NCI-H146 treated with DMSO at 0.1 percent for 48 hours (cell line): ENCODE measurements around the gene VDAC1.

Experiments
- DNase-seq: peaks from one replicate; lab custom pipeline; 2025; ENCODE audit not compliant: unreplicated experiment; lab: John Stamatoyannopoulos, UW

VDAC1 gene

GRCh38 chr5:134025786-134026185 lies 21.0 kb upstream of the VDAC1 start:
- no peak for DNase-seq

GRCh38 chr5:134024811-134025210 lies 20.0 kb upstream of the VDAC1 start:
- DNase-seq: no peak

GRCh38 chr5:134022333-134022732 lies 17.6 kb upstream of the VDAC1 start:
- DNase-seq: no peak

GRCh38 chr5:134020188-134020587 lies 15.4 kb upstream of the VDAC1 start:
- no peak for DNase-seq

- DNase-seq: no peak
Measured at GRCh38 chr5:134019636-134020035, 14.9 kb upstream of the VDAC1 start.

GRCh38 chr5:134018986-134019316 lies 14.2 kb upstream of the VDAC1 start:
- no peak for DNase-seq

GRCh38 chr5:134018154-134018985 lies 13.6 kb upstream of the VDAC1 start:
- DNase-seq: no peak

GRCh38 chr5:134008266-134008749 lies 3.5 kb upstream of the VDAC1 start:
- DNase-seq: no peak

- peak; percentile 2 for DNase-seq
Measured at GRCh38 chr5:134007581-134008265, 2.9 kb upstream of the VDAC1 start.

GRCh38 chr5:134006115-134006514 lies 1.3 kb upstream of the VDAC1 start:
- DNase-seq: no peak

GRCh38 chr5:134005417-134006061 lies 764 bp upstream of the VDAC1 start:
- no peak for DNase-seq

- no peak for DNase-seq
Measured at GRCh38 chr5:134003817-134004625, 754 bp downstream of the VDAC1 start.

- no peak for DNase-seq
Measured at GRCh38 chr5:134003064-134003816, 1.5 kb downstream of the VDAC1 start.

GRCh38 chr5:134001938-134002731 lies 2.6 kb downstream of the VDAC1 start:
- no peak for DNase-seq

- DNase-seq: no peak
Measured at GRCh38 chr5:134000696-134001453, 3.9 kb downstream of the VDAC1 start.

GRCh38 chr5:134000091-134000511 lies 4.7 kb downstream of the VDAC1 start:
- DNase-seq: no peak

- DNase-seq: no peak
Measured at GRCh38 chr5:133998807-133999206, 6.0 kb downstream of the VDAC1 start.

GRCh38 chr5:133998042-133998441 lies 6.7 kb downstream of the VDAC1 start:
- DNase-seq: no peak
